Panc1 (cell line): Measurements from ENCODE around the gene TTC21B. TPM values are rescaled to one million over a fixed set of nuclear protein-coding genes. Genes with fewer than 3 reads are reported as not detected.

Experiments used
- ATAC-seq: fragments of 200-7000 bp; cut with Tn5 transposase; 2 replicates; pipeline ENCODE4 v1.9.1; 2020; ENCODE audit warnings: mild to moderate bottlenecking, moderate library complexity
- BruUV-seq: library from RNA; stranded (reverse); fragments of 400-500 nt; replicated peaks from 2 replicates; lab custom pipeline; 2021; lab: Mats Ljungman, UMichigan
- CTCF ChIA-PET: fragments of 300-600 bp; sonication (Branson Sonifier 250); formaldehyde crosslinking; loops from one replicate; lab custom pipeline; 2022; ENCODE audit warnings: antibody characterized with exemption; lab: Charles Lee
- POLR2A ChIA-PET: fragments of 300-600 bp; sonication (Branson Sonifier 250); formaldehyde crosslinking; loops from one replicate; lab custom pipeline; 2022; ENCODE audit warnings: antibody characterized with exemption; lab: Charles Lee
- DNase-seq: peaks from one replicate; pipeline ENCODE4 v3.0.0-alpha.2; 2010; ENCODE audit warnings: low read depth, low spot score
- H3K27ac ChIP-seq: 2 replicates; pipeline ENCODE4 v1.5.1; 2011; ENCODE audit warnings: mild to moderate bottlenecking, low read length, inconsistent platforms
- H3K27me3 ChIP-seq: fragments of 200-500 bp; sonication (Bioruptor generic); 2 replicates; pipeline ENCODE4 v1.6.0; 2014; ENCODE audit warnings: low read length, inconsistent platforms; ENCODE audit not compliant: control insufficient read depth, insufficient read depth
- H3K36me3 ChIP-seq: fragments of 200-500 bp; sonication (Bioruptor generic); 2 replicates; pipeline ENCODE4 v1.5.1; 2014; ENCODE audit warnings: inconsistent platforms, mild to moderate bottlenecking, low read length, moderate library complexity; ENCODE audit not compliant: control insufficient read depth, insufficient read depth
- H3K4me1 ChIP-seq: 2 replicates; pipeline ENCODE4 v1.5.1; 2011; ENCODE audit warnings: inconsistent platforms, mild to moderate bottlenecking, low read length, moderate library complexity; ENCODE audit not compliant: control insufficient read depth, insufficient read depth
- H3K4me3 ChIP-seq, 2 experiments: 2 replicates each; pipeline ENCODE4 v1.5.1; 2011 to 2012; ENCODE audit warnings: low read depth in 2 of 2, low read length in 2 of 2, mild to moderate bottlenecking in 2 of 2, inconsistent platforms in 1 of 2, moderate library complexity in 1 of 2
- H3K9me3 ChIP-seq: fragments of 200-500 bp; sonication (Bioruptor generic); 2 replicates; pipeline ENCODE4 v1.5.1; 2014; ENCODE audit warnings: low read depth, mild to moderate bottlenecking, inconsistent platforms, low read length, moderate library complexity; ENCODE audit not compliant: control insufficient read depth, insufficient read depth
- CTCF ChIP-seq: fragments of 450-650 bp; IDR thresholded peaks from 2 replicates; pipeline ENCODE4 v1.5.1; 2017; ENCODE audit warnings: mild to moderate bottlenecking
- POLR2AphosphoS5 ChIP-seq: IDR thresholded peaks from 2 replicates; pipeline ENCODE4 v1.6.1; 2012; ENCODE audit warnings: mild to moderate bottlenecking, low read depth, low read length, moderate library complexity
- REST ChIP-seq, 2 experiments: IDR thresholded peaks; 2 replicates each; pipeline ENCODE4 v1.6.1; 2011 to 2012; ENCODE audit warnings: low read depth in 2 of 2, control low read depth in 1 of 2, low read length in 1 of 2, mild to moderate bottlenecking in 1 of 2, moderate library complexity in 1 of 2; ENCODE audit not compliant: insufficient read depth in 1 of 2
- SIN3A ChIP-seq: IDR thresholded peaks from 2 replicates; pipeline ENCODE4 v1.6.1; 2012; ENCODE audit warnings: low read depth, mild to moderate bottlenecking, low read length, moderate library complexity, borderline replicate concordance; ENCODE audit not compliant: insufficient read depth
- TCF7L2 ChIP-seq: IDR thresholded peaks from 2 replicates; pipeline ENCODE4 v1.6.1; 2011; ENCODE audit warnings: mild to moderate bottlenecking, low read depth, low read length, inconsistent platforms
- in situ Hi-C: cut with HindIII; loops from 2 replicates; pipeline ENCODE4 v1.10.0; 2016; ENCODE audit warnings: low sequenced_read_pairs, low pct_unique_long_range_greater_than_20kb
- intact Hi-C: fragments of 100-400 bp; cut with micrococcal nuclease; formaldehyde crosslinking; loops from one replicate; pipeline ENCODE4 v1.10.0; 2022; ENCODE audit not compliant: unreplicated experiment
- total RNA-seq: library from RNA; stranded (reverse); gene quantifications from one replicate; pipeline ENCODE4 v1.2.1, GENCODE V29; 2021; ENCODE audit not compliant: unreplicated experiment

TTC21B gene
- total RNA-seq, 1 experiment from 2014 or later: 12.4 TPM

- BruUV-seq: no TSS peak
- H3K9me3 ChIP-seq: no peaks in the 10 kb centered on the region
- in situ Hi-C loops (no loop called here), intact Hi-C loops (no loop called here)
- no peaks in the 10 kb centered on the region for H3K27me3 ChIP-seq
- no peaks in the 10 kb centered on the region for H3K36me3 ChIP-seq
- CTCF ChIA-PET: no interaction called here
- TF ChIP-seq REST (IDR thresholded peaks at IDR 0.05; ENCODE audit: insufficient read depth in 1 of 2, low read depth in 2 of 2, low read length in 1 of 2): no peak
- no peak for TF ChIP-seq POLR2AphosphoS5
- no peak for TF ChIP-seq SIN3A
- TF ChIP-seq TCF7L2: no peak
- no peak overlapping the region for H3K27ac ChIP-seq
- POLR2A ChIA-PET: no interaction called here
- H3K4me3 ChIP-seq: no peak overlapping the region
- H3K4me1 ChIP-seq: no peaks in the 10 kb centered on the region
- DNase-seq (no peak), ATAC-seq (no peak)
Observed at GRCh38 chr2:165837122-165837521, 116.5 kb downstream of the TTC21B start.

GRCh38 chr2:165835363-165835762 is 118.2 kb downstream of the TTC21B start:
- POLR2A ChIA-PET: no interaction called here
- no TSS peak for BruUV-seq
- H3K4me1 ChIP-seq: no peaks in the 10 kb centered on the region

DNA sequence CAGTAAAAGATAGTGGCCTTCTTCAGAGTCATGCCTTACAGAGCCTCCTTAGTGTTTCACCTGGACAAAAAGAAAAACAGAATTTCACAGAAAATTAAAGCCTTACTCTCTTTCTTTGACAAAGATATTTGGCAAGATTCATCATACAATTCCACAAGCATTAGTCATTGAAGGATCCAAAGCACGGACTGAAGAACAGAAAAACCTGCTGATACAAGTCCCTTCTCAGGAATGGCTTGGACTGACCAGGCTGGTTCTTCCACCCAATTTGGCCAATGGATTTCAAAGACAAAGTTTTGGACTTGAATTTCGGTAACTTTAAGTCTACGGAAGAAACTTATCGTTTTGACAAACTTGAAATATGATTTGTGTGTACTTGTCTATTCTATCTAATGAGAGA is 120.4 kb downstream of the TTC21B start:
- TF ChIP-seq SIN3A (no peak), REST (IDR thresholded peaks at IDR 0.05; ENCODE audit: insufficient read depth in 1 of 2, low read depth in 2 of 2, low read length in 1 of 2) (no peak), POLR2AphosphoS5 (no peak), TCF7L2 (no peak), CTCF (no peak)
- ATAC-seq (no peak), DNase-seq (no peak)
- Histone ChIP-seq H3K27me3 (no peaks in the 10 kb centered on the region), H3K36me3 (no peaks in the 10 kb centered on the region), H3K4me1 (no peaks in the 10 kb centered on the region), H3K4me3 (no peak overlapping the region), H3K27ac (no peak overlapping the region), H3K9me3 (no peaks in the 10 kb centered on the region)
- CTCF ChIA-PET: no interaction called here
- intact Hi-C loops (no loop called here), in situ Hi-C loops (no loop called here)
- BruUV-seq: no TSS peak
- POLR2A ChIA-PET: no interaction called here

More at GRCh38 chr2:165835363-165835762, 118.2 kb downstream of the TTC21B start:
- no peak for DNase-seq
- intact Hi-C loops: no loop called here
- CTCF ChIA-PET: no interaction called here
- TF ChIP-seq SIN3A: no peak
- no peaks in the 10 kb centered on the region for H3K9me3 ChIP-seq
- no peak overlapping the region for H3K27ac ChIP-seq
- in situ Hi-C loops: no loop called here
- no peak overlapping the region for H3K4me3 ChIP-seq
- H3K36me3 ChIP-seq: no peaks in the 10 kb centered on the region
- no peaks in the 10 kb centered on the region for H3K27me3 ChIP-seq
- ATAC-seq: no peak
